Measurements from ENCODE around the gene NRG3. TPM values are rescaled to one million over a fixed set of nuclear protein-coding genes. Genes with fewer than 3 reads are reported as not detected.
"Not testable (repeated sequence)": the region's sequence is repeated elsewhere in the genome, so short reads cannot be mapped to it uniquely, and the experiment has no call there.

The NRG3 gene
- total RNA-seq, 1 donor from 2014 or later: 0.19 TPM

GRCh38 chr10:82925547-82925946, 1050.6 kb downstream of the NRG3 start:
- ATAC-seq (ENCODE audit: poor library complexity) (no peak), DNase-seq (no peak)
- intact Hi-C loops (cut with DNase I): no loop called here

- intact Hi-C loops (cut with DNase I): no loop called here
- no peak for ATAC-seq (ENCODE audit: poor library complexity)
Measured at GRCh38 chr10:82932451-82932850, 1057.5 kb downstream of the NRG3 start.

GRCh38 chr10:82934429-82934828, 1059.4 kb downstream of the NRG3 start:
- ATAC-seq (ENCODE audit: poor library complexity) (no peak), DNase-seq (no peak)
- intact Hi-C loops (cut with DNase I): no loop called here

More at GRCh38 chr10:82932451-82932850, 1057.5 kb downstream of the NRG3 start:
- no peak for DNase-seq

GRCh38 chr10:82934947-82935346, 1060.0 kb downstream of the NRG3 start:
- DNase-seq (no peak), ATAC-seq (ENCODE audit: poor library complexity) (no peak)
- intact Hi-C loops (cut with DNase I): no loop called here

- intact Hi-C loops (cut with DNase I): no loop called here
- DNase-seq (no peak), ATAC-seq (ENCODE audit: poor library complexity) (no peak)
Measured at GRCh38 chr10:82938331-82938730, 1063.3 kb downstream of the NRG3 start.

GRCh38 chr10:82942286-82943099, 1067.5 kb downstream of the NRG3 start:
- intact Hi-C loops (cut with DNase I): no loop called here
- peak; percentile 56 for ATAC-seq (ENCODE audit: poor library complexity)
- DNase-seq: peak; percentile 59

- intact Hi-C loops (cut with DNase I): no loop called here
- DNase-seq (no peak), ATAC-seq (ENCODE audit: poor library complexity) (no peak)
Measured at GRCh38 chr10:82943142-82943541, 1068.1 kb downstream of the NRG3 start.

GRCh38 chr10:82949816-82950575, 1075.0 kb downstream of the NRG3 start:
- DNase-seq (no peak), ATAC-seq (ENCODE audit: poor library complexity) (no peak)
- intact Hi-C loops (cut with DNase I): no loop called here

- no peak for ATAC-seq (ENCODE audit: poor library complexity)
- intact Hi-C loops (cut with DNase I): no loop called here
- DNase-seq: no peak
Measured at GRCh38 chr10:82953331-82953730, 1078.3 kb downstream of the NRG3 start.

- DNase-seq (no peak), ATAC-seq (ENCODE audit: poor library complexity) (no peak)
- intact Hi-C loops (cut with DNase I): no loop called here
Measured at GRCh38 chr10:82953909-82954308, 1078.9 kb downstream of the NRG3 start.

GRCh38 chr10:82960421-82961060, 1085.5 kb downstream of the NRG3 start:
- DNase-seq; ATAC-seq (ENCODE audit: poor library complexity); intact Hi-C loops (cut with DNase I): not testable (repeated sequence)

GRCh38 chr10:82961864-82962263, 1086.9 kb downstream of the NRG3 start:
- DNase-seq (no peak), ATAC-seq (ENCODE audit: poor library complexity) (no peak)
- intact Hi-C loops (cut with DNase I): no loop called here

GRCh38 chr10:82966130-82966529, 1091.1 kb downstream of the NRG3 start:
- intact Hi-C loops (cut with DNase I): no loop called here
- no peak for ATAC-seq (ENCODE audit: poor library complexity)
- DNase-seq: no peak

- no peak for DNase-seq
- intact Hi-C loops (cut with DNase I): no loop called here
- ATAC-seq (ENCODE audit: poor library complexity): no peak
Measured at GRCh38 chr10:82968533-82968932, 1093.5 kb downstream of the NRG3 start.

- no peak for ATAC-seq (ENCODE audit: poor library complexity)
- intact Hi-C loops (cut with DNase I): no loop called here
Measured at GRCh38 chr10:82969405-82969804, 1094.4 kb downstream of the NRG3 start.

GRCh38 chr10:82980321-82980720, 1105.3 kb downstream of the NRG3 start:
- intact Hi-C loops (cut with DNase I): no loop called here
- ATAC-seq (ENCODE audit: poor library complexity) (no peak), DNase-seq (no peak)

More at GRCh38 chr10:82969405-82969804, 1094.4 kb downstream of the NRG3 start:
- no peak for DNase-seq

GRCh38 chr10:82981137-82981723, 1106.2 kb downstream of the NRG3 start:
- DNase-seq (no peak), ATAC-seq (ENCODE audit: poor library complexity) (no peak)
- intact Hi-C loops (cut with DNase I): no loop called here

- DNase-seq (no peak), ATAC-seq (ENCODE audit: poor library complexity) (peak; percentile 75)
- intact Hi-C loops (cut with DNase I): no loop called here
Measured at GRCh38 chr10:82982110-82982608, 1107.2 kb downstream of the NRG3 start.

GRCh38 chr10:82986216-82986615, 1111.2 kb downstream of the NRG3 start:
- ATAC-seq (ENCODE audit: poor library complexity) (no peak), DNase-seq (no peak)
- intact Hi-C loops (cut with DNase I): no loop called here
